GM19099 (cell line): ENCODE measurements around the gene SOX8.

Experiments
- POLR2A ChIP-seq: IDR thresholded peaks from 3 replicates; pipeline ENCODE4 v1.6.1; 2011; ENCODE audit warnings: low read depth; ENCODE audit not compliant: insufficient read length; ENCODE audit errors: extremely low read depth

The SOX8 gene

DNA sequence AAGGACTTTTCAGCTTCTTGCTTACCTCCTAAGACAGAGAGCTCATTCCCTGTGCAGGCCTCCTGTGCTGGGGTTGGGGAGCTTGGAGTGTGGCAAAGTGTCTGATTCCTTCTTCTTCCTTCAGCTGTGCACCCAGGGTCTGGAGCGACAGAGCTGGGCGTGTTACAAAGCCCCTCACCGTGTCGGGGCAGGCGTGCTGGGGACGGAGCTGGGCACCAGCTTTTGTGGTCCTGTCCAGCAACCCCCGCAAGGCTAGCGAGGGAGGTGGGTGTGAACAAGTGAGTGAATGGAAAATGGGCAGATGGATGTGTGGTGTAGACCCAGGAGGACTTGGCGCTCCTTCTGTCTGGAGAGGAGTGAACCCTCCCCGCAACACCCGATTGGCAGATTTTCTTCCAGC lies 23.7 kb downstream of the SOX8 start:
- TF ChIP-seq POLR2A: no peak

DNA sequence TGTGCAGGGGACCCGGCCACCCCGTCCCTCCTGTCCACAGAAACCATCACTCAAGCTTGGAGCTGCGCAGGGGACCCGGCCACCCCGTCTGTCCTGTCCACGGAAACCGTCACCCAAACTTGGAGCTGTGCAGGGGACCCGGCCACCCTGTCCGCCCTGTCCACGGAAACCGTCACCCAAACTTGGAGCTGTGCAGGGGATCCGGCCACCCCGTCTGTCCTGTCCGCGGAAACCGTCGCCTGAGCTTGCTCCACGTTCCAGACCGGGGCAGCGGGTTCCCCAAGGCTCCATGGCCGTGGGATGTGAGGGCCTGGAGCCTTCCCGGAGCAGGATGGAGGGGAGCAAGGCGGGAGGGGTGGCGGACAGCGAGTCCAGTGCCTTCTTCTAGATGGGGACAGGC lies 25.2 kb downstream of the SOX8 start:
- TF ChIP-seq POLR2A: no peak

DNA sequence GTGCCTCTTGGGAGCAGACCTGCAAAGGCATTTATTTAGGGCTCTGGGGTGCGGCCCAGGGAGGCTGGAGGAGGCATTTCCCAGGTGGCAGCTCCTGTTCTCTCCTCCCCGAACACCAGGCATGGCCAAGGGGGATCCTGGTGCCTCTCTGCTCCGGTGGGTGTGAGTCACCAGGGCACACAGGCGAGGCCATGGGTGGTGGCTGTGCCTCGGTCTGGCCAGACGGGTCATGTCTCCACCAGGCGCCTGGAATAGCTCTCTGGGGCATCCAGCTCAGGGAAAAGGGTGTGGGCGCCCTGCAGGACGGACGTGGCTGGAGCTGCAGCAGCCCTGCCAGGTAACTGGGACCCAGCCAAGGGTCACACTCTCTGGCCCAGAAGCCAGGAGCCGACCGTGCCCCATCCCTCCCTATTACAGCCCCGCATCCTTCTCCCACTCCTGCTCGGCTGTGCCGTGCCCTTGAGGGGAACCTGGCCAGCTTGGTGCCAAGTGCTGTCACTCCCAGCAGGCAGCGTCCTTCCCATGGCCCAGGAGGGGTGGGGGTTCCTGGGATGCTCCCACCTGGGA lies 25.8 kb downstream of the SOX8 start:
- TF ChIP-seq POLR2A: no peak

DNA sequence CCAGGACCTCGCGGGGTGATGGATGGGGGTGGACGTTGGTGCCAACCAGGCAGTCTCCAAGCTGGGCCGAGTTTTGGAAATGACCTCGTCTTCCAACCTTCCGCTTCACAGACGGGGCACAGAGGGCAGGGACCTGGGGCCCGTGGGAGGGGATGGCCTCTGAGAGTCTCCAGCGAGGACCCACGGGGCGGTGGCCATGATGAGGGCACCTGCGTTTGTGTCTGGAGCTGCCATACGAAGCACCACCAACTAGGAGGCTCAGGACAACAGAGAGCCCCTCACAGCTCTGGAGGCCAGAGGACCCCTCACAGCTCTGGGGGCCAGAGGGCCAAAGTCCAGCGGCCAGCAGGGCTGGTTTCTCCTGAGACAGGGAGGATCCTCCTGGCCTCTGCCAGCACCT lies 26.5 kb downstream of the SOX8 start:
- TF ChIP-seq POLR2A: no peak

DNA sequence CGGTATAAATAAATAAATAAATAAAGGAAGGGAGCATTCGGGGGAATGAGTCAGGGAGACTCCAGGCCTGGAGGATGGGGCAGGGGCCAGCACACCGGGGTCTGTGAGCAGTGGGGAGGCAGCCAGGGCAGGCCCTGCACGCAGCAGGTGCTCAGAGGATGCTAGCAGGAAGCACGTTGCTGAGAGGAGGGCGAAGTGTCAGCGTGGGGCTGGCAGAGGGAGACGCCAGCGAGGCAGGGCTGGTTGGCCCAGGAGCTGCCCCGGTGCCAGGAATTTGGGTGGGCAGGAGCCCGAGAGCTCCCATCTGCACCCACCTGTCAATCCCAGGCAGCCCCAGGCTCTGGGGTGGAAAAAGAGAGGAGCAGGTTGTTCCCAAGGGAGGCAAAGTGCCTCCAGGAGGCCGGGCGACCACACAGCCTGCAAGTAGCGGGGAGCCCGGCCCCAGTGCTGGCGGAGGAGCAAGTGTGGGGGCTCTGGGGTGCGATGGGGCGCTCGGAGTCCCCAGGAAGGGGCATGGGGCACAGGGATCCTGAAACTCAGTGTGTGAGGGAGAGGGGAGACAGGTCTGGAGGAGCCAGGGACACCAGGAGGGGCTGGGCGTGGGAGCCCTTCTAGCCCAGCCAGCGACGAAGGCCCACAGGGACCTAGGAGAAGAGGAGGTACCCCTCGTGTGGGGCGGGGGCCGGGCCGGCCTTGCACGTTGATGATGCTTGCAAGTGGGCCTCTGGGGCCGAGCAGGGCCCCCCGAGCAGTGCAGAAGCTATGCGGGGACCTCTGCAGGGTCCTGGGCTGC lies 28.0 kb downstream of the SOX8 start:
- TF ChIP-seq POLR2A: no peak

DNA sequence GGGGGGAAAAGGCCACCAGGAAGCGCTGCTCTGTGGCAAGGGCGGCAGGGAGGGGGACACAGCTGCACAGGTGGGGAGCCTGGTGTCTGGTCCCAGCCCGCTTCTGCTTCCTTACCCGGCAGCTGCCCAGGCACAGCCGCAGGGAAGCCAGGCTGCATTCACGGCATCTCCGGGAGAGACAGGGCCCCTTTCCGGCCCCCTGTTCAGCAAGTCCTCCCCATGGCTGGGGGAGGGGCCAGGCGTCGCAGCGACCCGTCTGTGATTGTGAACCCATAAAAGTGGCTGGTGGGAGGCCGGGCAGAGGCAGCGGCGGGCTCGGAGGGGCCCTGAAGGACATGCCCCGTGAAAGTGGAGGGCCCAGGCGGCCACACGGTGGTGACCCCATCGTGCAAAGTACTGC lies 28.7 kb downstream of the SOX8 start:
- TF ChIP-seq POLR2A: no peak

DNA sequence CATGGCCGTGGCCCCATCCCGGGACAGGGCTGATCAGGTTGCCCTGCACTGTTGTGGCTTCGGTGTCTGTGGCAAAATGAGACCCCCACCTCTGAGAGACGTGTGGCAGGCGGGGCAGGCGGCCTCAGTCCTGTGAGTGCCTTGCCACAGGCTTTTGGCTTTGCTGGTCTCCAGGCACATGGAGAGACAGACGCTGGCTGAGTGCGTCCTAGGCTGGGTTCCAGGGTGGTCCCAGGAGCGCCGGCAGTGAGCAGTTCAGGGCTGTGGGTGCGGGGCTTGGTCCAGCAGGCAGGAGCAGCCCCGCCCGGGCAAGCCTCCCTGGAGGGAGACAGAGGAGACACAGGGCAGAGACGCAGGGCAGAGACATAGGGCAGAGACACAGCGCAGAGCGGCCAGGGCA lies 29.2 kb downstream of the SOX8 start:
- TF ChIP-seq POLR2A: no peak

DNA sequence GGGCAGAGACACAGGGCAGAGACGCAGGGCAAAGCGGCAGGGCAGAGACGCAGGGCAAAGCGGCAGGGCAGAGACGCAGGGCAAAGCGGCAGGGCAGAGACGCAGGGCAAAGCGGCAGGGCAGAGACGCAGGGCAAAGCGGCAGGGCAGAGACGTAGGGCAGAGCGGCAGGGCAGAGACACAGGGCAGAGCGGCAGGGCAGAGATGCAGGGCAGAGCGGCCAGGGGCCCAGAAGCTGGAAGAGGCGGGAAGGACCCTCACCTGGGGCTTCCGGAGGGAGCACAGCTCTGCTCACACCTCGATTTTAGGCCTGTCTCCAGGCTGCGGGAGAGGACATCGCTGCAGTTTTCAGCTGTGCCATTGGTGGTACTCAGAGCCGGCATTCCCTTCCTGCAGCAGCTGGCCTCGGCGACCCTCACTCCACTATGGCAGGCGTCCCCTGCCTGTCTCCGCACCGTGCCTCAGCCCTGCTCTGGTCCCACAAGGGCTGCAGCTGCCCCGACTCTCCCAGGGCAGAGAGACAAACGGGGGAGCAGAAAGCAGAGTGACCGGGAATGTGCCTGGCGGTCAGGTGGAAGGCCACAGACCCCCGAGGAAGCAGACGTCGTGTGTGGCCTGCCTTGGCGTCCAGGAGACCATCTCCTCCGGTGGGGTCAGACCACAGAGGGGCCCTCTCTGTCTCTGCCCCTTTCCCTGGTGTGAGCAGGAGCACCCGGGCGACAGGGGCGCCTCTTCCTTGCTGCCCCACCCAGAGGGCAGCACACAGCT lies 29.9 kb downstream of the SOX8 start:
- no peak for TF ChIP-seq POLR2A

DNA sequence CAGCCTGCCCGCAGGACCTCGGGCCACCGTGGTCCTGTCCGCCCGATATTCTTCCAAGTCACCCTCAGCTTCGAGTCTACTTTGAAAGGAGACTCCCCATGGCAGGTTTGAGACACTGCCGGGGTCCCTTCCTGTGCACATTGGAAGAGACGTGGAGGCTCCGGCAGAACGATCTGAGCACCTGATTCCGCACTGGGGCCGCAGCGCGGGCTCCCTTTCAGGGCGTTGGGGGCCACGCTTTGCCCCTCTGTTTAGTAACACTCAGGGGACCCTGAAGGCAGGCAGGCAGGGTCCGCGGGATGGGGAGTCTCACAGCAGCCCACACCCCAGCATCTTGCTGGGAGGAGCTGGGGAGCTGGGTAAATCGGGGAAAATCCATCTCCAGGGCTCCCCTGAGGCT lies 30.6 kb downstream of the SOX8 start:
- no peak for TF ChIP-seq POLR2A

DNA sequence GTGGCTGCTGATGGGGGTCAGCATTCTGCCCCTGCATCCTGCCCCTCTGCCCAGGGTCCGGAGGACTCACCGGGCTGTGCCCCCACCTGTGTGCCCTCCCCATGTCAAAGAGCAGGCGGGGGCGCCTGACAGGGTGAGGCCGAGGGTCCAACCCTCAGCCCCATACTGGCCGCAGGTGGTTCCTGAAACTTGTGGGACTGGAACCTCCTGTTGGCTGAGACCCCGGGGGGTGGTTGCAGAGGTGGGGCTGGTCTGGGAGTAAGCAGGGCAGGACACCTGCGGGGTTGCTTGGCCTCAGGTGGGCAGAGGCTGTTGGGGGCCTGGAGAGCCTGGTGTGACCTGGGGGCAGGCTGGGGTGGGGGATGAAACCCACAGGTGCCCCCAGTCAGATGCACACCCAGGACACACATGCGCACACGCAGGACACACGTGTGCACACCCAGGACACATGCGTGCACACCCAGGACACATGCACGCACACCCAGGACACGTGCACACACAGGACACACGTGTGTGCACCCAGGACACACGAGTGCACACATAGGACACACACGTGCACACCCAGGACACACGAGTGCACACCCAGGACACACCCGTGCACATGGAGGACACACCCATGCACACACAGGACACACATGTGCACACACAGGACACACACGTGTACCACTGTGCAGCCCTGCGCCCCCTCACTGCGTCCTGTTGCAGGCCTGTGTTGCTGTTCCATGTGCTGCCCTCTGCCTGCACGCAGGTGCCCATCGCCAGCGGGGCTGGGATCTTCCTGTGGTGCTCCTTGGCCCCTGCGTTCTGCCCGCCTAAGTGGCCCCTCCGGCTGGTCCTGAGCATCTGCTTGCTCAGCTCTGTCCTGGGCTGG lies 31.4 kb downstream of the SOX8 start:
- no peak for TF ChIP-seq POLR2A

DNA sequence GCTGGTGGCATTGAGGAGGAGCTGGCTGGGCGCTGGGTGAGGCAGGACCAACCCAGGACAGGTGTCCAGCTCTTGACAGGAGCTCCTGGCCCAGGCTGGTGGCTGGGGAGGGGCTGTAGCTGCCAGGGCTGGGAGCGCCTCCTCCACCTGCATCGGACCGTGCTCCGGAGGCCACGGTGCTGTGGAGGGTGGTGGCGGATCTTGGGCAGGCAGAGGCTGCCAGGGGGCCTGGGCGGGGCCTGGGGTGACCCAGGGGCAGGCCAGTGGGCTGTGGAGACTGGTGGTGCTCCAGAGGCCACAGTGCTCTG lies 32.0 kb downstream of the SOX8 start:
- TF ChIP-seq POLR2A: no peak

DNA sequence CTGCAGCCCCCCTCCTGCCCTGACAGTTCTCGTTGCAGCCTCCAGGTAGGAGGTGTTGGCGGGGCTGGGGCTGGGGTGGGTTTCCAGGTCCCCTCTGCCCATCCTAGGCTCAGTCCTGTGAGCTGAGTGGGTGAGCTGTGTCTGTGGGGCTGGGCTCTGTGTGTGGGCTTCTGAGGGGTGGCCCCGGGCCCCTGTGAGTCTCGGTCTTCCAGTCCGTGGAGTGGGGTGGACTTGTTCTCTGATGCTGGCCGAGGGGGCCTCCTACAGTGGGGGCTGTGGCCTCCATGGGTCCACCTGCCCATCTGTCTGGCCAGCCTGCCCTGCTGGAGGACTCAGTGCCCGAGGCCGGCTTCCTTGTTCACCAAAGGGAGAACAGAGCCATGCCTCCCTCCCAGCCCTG lies 32.7 kb downstream of the SOX8 start:
- no peak for TF ChIP-seq POLR2A

DNA sequence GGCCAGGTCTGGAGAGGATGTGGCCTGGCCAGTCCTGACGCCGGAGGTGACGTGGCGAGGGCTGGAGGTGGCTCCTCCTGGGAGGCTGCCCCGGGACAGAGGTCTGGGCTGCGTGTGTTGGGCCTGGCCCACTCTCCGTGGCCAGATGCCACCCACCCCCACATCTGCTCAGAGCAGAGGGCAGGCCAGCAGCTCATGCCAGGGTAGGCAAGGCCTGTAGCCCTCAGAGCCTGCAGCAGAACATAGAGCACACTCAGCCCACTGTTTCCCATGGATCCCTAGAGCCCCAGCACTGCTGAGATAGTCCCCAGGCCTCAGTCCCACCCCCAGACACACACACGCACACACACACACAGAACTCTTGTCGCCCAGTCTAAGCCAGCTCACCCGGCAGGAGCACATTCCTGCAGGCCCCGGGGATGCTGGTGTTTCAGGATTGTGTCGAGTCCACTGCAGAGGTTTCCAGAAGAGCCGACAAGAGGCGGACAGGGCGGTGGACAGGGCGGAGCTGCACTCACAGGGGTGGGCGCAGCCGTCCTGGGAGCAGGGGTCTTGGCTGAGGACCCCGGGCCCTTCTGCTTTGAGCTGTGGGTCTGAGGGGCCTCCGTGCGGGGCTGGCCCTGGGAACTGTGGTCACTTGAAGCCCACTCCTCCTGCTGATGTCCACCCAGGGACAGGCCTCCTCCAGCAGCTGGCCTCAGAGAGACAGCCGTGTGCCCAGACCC lies 33.4 kb downstream of the SOX8 start:
- no peak for TF ChIP-seq POLR2A

DNA sequence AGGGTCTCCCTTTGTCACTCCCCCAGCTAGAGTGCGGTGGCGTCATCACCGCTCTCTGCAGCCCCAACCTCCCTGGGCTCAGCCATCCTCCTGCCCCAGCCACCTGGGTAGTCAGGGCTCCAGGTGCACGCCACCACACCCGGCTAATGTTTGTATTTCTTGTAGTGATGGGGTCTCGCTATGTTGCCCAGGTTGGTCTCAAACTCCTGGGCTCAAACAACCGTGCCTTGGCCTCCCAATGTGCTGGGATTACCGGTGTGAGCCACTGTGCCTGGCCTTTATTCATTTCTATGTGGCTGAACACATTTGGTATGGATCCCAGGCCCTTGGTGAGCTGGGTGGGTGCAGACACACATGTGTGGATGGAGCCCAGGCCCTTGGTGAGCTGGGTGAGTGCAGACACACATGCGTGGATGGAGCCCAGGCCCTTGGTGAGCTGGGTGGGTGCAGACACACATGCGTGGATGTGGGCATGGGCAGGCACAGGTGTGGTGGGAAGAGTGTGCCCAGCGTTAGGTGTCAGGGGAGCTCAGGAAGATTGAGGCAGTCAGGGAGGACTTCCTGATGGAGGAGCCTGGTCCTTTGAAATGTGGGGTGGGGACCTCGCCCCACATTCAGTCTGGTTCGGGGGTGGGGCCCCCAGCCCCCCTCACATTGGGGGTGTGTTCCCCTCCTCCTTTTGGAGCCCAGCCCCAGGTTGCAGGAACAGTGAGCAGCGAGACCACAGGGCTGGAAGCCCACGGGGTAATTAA lies 37.1 kb downstream of the SOX8 start:
- no peak for TF ChIP-seq POLR2A
